ENCODE measurements around the gene GPS1.

The GPS1 gene

DNA sequence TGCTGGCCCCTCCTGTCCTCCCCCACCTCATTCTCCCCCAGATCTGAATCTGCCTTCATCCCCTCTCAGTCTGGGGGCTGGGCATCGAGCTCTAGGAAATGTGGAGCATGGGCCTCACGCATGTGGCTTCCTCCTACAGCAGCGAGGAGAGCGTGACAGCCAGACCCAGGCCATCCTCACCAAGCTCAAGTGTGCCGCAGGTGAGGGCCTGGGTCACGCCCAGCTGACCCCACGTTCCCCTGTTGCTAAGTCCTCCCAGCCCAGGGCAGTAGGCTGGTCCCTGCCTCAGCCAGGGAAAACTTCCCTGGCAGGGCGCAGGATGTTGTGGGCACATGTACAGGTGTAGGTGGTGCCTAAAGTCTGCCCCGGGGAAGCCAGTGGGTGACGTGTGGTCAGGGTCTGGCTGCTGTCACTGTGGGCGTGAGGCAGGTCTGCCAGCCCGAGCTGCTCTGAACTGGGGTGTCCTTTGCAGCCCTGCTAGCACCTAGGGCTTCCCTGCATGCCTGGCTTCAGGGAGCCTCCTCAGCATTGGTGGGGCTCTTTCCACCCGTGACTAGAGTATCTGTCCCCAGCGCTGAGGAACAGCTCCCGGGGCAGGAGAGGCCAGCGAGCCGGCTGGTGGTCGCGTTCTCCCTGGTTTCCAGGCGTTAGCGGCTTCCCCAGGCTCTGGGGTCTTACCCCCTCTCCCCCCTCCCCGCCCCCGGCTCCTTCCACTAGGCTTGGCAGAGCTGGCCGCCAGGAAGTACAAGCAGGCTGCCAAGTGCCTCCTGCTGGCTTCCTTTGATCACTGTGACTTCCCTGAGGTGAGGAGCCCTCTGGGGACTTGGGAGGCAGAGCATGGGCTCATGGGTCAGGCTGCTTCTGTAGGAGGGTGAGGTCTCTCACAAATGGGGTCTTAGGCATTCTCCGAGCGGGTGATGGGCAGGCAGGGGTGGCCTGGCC, 3.6 kb downstream of the GPS1 start:
- in situ Hi-C loops (cut with MboI; ENCODE audit: low sequenced_read_pairs), result no loop called here

DNA sequence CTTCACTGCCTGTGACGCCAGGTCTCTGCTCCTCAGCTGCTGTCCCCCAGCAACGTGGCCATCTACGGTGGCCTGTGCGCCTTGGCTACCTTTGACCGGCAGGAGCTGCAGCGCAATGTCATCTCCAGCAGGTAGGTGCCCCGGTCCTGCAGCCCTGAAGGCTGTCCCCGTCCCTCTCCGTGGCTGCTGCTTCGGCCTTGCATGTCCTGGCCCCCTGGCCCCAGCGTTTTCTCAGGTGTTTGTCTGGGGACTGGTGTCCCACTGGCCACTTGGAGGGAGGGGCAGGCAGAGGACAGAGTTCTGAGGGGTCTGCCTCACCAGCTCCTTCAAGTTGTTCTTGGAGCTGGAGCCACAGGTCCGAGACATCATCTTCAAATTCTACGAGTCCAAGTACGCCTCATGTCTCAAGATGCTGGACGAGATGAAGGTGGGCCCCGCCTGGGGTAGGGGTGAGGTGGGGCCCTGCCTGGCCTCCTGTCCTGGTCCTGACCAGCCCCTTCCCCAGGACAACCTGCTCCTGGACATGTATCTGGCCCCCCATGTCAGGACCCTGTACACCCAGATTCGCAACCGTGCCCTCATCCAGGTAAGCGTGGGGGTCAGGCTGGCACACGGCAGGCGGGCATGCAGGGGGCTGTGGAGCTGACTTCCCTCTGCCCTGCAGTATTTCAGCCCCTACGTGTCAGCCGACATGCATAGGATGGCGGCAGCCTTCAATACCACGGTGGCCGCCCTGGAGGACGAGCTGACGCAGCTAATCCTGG, 4.4 kb downstream of the GPS1 start:
- in situ Hi-C loops (cut with MboI; ENCODE audit: low sequenced_read_pairs), result no loop called here

DNA sequence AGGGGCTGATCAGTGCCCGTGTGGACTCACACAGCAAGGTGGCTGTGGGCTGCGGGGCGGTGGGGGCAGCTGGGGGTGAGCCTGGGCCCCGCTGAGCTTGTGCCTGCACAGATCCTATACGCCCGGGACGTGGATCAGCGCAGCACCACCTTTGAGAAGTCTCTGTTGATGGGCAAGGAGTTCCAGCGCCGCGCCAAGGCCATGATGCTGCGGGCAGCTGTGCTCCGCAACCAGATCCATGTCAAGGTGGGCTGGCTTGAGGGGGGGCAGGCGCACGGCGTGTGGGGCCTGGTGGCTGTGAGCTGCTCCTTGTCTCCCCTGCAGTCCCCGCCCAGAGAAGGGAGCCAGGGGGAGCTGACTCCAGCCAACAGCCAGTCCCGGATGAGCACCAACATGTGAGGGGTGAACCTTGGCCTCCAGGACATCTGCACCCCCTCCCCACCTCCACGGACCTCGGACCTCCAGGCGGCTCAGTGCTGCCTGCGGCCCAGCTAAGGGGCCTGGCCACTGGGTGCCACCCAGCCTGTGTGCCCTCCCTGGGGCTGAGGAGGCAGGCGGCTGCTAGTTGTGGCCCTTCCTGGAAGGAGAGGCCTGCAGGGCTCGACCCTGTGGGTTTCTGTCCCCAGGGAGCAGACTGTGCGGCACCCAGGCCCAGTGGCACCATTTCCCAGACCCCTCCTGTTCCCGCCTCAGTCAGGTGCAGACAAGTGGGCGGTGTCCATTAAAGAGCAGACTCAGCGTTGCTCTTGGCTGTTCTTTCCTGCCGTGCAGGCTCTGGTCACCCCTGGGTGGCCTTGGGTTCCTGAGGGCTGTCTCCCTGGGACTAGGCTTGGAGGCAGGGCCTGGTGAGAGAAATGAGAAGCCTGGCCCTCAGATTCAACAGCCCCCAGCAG, 5.3 kb downstream of the GPS1 start:
- in situ Hi-C loops (cut with MboI; ENCODE audit: low sequenced_read_pairs), result no loop called here

GRCh38 chr17:82058230-82058854, 6.6 kb downstream of the GPS1 start:
- in situ Hi-C loops (cut with MboI; ENCODE audit: low sequenced_read_pairs), result no loop called here

DNA sequence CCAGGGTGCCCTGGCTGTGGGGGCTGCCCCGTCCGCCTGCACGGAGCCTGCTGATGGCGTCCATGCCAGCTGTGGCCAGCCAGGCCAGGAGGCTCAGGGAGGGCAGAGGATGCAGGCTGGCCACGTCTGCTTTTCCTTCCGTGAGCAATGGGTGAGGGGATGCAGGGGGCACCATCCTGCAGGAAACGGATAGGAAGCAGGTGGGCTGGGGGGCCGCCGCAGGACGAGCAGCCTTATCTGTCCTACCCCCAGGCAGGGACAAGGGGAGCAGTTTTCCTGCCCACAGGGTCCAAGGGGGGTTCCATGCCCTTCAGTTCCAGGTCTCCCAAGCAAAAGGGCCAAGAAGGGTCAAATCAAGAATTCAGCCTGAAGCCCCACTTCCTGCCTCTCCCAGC, 7.2 kb downstream of the GPS1 start:
- in situ Hi-C loops (cut with MboI; ENCODE audit: low sequenced_read_pairs), result no loop called here

DNA sequence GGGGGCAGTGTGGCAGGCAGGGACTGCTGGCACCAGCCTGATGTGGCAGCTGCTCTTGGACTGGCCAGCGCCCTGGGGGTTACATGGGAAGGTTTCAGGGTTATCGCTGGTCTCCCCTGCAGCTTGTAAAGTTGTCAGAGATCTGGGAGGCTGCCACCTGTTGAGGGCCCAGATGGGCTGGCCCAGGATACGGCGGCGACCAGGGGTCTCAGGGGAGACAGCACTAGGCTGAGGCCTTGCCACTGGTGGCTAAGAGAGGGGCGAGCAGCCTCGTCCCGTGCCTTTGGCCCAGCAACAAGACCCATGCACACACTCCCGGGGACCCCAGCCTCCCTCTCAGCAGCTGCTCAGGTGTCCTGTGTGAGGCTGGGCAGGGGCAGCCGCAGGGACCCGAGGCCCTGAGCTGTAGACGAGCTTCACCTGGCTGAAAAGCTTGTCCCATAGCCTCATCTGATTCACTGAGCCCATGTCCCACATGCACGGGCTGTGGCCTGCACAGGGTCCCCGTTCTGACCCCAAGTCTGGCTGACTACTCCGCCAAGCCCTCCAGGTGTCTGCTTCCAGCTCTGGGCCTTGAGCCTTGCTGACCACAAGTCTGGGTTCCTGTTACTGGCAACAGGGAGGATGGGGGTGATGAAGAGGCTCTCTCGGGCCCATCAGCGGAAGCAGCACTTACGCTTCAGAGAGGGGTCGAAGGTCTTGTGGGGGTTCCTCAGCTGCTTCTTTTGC, 7.7 kb downstream of the GPS1 start:
- in situ Hi-C loops (cut with MboI; ENCODE audit: low sequenced_read_pairs), result no loop called here

DNA sequence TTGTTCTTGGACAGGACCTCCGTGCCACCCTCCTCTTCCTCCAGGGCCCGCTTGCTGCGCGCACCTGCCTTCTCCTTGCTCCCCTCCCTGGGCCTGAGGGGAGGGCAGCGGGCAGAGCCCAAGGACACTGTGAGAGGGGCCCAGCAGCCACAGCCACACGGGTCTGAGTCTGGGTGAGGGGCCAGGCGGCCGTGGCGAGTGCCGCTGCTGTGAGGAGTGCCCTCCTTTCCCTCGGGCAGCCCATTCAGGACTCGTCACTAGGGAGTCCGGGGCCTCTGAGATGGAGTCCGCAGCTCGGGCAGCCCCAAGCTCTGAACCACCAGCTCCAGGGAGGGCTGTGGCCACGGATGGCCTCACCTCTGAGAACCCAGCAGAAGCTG, 8.3 kb downstream of the GPS1 start:
- in situ Hi-C loops (cut with MboI; ENCODE audit: low sequenced_read_pairs), result no loop called here

DNA sequence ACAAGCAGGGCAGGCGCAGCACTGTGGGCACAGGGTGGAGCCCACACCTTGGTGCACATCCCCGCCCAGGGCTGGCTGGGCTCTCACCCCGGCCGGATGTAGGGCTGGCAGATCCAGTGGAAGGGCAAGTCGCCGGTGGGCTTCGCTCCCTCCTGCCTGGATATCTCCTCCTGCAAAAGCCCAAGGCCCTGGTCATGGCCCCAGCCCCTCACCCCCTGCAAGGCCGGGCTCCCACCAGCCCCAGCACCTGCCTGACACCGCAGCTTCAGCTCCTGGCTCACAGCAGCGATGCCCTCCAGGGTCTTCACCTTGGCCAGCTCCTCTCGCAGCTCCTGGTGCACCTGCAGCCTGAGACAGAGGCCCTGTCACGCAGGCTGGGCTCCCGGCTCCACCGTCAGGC, 8.9 kb downstream of the GPS1 start:
- in situ Hi-C loops (cut with MboI; ENCODE audit: low sequenced_read_pairs), result no loop called here

DNA sequence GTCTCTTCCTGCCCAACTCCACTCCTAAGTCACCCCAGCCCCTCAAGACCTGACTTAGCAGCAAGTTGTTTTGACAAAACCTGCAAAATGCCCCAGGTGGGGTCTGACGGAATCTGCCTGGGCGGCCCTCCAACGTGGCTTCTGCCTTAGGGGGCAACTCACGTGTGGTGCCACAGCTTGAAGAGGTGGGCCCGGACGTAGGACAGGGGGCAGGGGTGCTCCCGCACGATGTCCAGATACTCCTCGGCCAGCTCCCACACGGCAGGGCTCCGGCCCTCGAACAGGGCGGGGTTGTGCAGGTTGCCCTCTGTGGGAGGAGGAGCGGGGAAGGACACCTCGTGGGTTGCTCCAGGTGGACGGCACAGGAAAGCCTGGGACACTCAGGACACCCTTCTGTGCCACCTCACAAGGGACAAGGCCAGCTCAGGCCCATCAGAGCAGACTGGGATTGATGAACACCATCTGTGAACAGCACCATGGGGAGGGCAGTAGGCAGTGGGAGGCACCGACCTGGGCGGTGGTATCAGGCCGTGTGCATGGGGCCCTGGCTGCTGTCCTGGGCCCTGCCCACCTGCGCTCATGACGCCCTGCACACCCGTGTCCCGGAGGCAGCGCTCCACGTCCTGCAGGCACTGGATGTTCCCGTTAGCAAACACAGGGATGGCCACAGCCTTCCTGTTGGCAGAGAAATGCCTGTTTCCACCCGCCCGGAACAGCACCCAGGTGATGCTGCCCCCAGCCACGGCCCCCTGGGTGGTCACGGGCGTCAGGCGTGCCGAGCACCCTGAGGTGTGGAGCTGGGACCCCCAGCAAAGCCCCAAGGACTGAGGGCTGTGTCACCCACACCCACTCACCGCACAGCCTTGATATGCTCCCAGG, 9.6 kb downstream of the GPS1 start:
- in situ Hi-C loops (cut with MboI; ENCODE audit: low sequenced_read_pairs), result no loop called here

DNA sequence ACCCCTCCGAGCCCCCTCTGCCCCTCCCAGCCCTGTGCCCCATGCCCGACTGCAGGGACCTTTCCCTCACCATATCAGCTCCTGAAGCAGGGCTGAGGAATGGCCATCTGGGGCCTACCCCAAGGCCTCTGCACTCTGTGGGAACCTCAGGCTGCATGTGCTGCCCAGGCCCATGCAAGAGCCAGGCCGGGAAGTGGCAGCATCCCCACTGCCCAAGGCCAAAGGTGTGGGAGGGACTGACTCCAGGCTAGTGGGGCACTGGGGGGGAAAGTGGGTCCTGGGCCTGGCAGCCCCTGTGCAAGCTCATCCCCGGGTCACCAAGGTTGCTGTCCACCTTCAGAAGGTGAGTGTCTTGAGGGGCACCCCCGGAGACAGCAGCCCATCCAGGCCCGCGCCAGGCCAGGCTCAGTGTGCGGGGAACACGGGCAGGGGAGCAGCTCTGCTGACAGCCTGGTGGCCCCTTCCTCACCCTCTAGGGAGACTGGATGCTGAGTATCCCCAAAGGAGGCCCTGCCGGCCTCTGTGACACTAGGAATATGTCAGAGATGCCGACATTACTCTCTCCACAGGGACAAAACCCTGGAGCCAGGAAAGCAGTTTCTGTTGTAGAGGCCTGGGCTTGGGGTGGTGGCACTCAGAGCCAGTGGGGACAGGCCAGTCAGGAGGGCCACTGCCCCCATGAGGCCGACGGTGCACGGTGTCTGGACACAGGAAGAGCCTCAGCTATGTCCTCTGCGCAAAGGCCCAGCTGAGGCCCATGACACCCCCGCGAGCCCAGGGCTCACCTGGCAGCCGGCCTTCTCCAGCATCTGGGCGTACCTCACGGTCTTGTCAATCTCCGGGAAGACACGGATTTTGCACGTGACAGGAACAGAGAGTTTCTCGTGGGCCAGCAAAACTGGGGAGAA, 10.6 kb downstream of the GPS1 start:
- in situ Hi-C loops (cut with MboI; ENCODE audit: low sequenced_read_pairs), result no loop called here

DNA sequence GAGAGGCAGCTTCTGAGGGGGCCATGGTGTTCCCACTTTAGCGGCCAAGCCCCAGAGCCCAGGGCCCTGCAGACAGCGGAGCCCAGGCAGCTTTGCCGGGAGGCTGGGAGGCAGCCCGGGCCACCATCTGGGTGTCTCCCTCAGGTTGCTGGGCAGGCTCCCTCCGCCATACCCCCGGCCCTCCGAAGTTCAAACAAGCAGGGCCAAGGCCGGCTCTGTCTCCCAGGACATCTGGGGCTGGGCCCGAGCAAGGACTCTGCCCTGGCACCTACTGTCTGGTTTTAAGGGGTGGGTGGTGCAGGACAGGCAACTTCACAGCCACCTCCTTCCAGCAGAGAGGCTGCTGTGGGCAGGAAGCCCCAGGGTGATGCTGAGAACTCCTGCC, 11.3 kb downstream of the GPS1 start:
- in situ Hi-C loops (cut with MboI; ENCODE audit: low sequenced_read_pairs), result no loop called here

GRCh38 chr17:82063424-82064415, 12.0 kb downstream of the GPS1 start:
- in situ Hi-C loops (cut with MboI; ENCODE audit: low sequenced_read_pairs), result no loop called here

DNA sequence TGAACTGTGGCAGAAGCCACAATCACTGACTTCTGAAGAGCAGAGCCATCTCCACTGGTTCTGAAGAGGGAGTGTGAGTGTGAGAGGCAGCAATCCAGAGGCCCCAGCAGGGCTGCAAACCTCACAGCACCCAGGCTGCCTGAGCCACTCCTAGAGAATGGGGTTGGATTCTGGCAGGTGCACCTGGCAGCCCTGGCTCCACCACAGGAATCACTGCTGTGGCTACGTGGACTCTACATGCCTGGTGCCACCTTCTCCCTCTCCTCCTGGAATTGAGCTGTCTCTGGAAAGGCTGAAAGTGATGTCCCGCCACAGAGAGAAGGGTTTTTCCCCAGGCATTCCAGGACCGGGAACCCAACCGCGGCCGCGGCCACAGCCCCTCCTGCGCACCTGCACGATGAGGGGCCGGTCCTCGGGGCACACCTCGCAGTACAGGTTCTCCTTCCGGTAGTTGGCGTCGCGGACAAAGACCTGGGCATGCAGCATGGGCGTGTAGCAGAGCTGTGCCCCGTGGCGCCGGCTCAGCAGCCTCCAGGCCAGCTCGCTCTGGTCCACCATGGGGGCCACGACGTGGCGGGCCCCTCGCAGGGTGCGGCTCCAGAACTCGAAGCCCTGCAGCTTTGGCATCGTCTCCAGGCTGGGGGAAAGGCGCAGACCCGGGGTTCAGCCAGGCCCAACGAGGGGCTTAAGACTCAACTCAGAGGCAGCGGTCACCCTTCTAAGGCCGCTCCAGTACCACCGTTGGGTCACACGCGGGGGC, 12.9 kb downstream of the GPS1 start:
- in situ Hi-C loops (cut with MboI; ENCODE audit: low sequenced_read_pairs), result no loop called here

GRCh38 chr17:82065193-82065637, 13.5 kb downstream of the GPS1 start:
- in situ Hi-C loops (cut with MboI; ENCODE audit: low sequenced_read_pairs), result no loop called here

DNA sequence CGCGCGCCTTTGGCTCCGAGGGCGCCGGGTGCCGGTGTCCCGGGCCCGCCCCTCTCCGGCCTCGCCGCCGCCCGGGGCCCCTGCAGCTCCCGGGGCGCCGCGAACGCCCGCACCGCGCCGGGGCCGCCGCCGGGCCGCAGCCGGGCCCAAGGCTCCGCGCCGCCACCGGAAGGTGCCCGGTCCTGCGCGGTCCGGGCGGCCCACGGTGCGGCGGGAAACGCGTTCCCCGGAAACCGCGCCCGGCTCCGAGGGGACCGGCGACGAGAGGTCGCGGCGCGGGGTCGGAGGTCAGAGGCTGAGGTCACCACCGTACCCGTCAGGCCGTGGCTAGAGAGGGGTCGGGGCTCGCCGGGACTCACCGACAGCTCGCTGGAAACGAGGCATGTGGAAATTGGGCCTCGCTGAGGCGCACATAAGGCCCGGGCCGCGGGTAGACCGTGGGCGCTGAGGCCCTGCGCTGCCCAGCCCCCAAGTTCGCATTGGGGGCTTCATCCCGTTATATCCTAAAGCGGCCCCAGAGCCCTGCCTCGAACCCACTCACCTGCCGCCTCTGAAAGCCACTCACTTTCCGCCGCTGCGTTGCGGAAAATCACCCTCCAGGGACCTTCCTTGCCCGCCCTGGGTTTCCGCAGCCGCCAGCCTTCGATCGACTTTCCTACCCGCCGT, 14.1 kb downstream of the GPS1 start, which contains the start of gene DUS1L:
TSS of gene DUS1L (minus strand) at position 167 of the 666 bp plus-strand sequence. CDS start 745 bp downstream, outside the sequence.
- in situ Hi-C loops (cut with MboI; ENCODE audit: low sequenced_read_pairs), result no loop called here
